Measurements from ENCODE around the gene GSE1.

DNA sequence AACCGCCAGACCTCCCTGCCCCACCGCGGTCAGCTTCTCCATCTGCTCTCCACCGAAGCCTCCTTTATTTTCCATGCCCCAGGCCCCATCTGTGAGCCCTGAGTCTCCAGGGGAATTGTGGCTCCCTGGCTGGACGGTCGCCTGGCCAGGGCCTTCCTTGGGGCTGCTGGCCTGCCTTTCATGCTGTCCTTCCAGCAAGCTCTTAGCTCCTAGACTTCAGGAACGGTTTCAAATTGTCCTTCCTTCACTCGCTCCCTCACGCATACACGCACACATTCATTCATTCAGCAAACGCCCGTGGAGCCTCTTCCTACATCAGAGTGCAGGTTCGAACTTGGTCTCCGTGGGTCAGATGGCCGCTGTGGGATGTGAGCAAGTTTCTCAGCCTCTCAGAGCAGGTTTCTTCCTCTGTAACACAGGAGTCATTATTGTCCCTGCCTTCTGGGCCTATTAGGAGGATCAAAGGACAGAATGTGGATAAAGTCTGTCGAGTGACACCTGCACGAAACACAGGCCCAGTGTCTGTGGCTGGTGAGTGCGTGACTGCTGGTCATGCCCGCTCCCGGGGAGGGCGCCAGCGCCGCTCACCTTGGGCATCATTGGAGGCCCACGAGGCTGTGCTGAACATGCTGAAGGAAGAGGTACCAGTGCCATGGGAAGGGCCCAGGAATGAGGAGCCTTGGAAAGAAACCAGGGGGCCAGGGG is 18.7 kb upstream of the GSE1 start:
- TF ChIP-seq CTCF (IDR thresholded peaks at IDR 0.05): no peak
- TF ChIP-seq POLR2A (IDR thresholded peaks at IDR 0.05): no peak
